H1 (cell line): Measurements from ENCODE around the gene SMURF2. TPM values are rescaled to one million over a fixed set of nuclear protein-coding genes. Genes with fewer than 3 reads are reported as not detected.

Experiments
- CTCF ChIA-PET: fragments of 300-600 bp; sonication (Branson Sonifier 250); formaldehyde crosslinking; loops from one replicate; lab custom pipeline; 2021; ENCODE audit not compliant: partially characterized antibody; lab: Charles Lee
- POLR2A ChIA-PET: fragments of 300-600 bp; sonication (Branson Sonifier 250); formaldehyde crosslinking; loops from one replicate; lab custom pipeline; 2021; ENCODE audit warnings: inconsistent platforms; ENCODE audit not compliant: partially characterized antibody; lab: Charles Lee
- DNase-seq, 2 experiments: peaks; one replicate each; pipeline versions ENCODE4 v3.0.0 to v3.0.0-alpha.2; 2010 to 2022; ENCODE audit warnings: low spot score in 2 of 2, low read depth in 1 of 2, mixed read lengths in 1 of 2
- FAIRE-seq: peaks from 2 replicates; lab custom pipeline; 2011; peaks lifted over from hg19 to GRCh38; lab: Jason Lieb, UNC
- H2AFZ ChIP-seq: 2 replicates; pipeline ENCODE4 v1.8.1; 2012; ENCODE audit warnings: low read length, inconsistent platforms
- H2AK5ac ChIP-seq: 2 replicates; pipeline ENCODE4 v1.6.1; 2013; ENCODE audit warnings: low read depth, low read length
- H2BK120ac ChIP-seq: replicated peaks from 2 replicates; pipeline ENCODE3; 2013; ENCODE audit warnings: low read depth, low read length, inconsistent platforms
- H2BK12ac ChIP-seq: 2 replicates; pipeline ENCODE4 v1.6.1; 2013; ENCODE audit warnings: low read depth, low read length
- H2BK15ac ChIP-seq: 2 replicates; pipeline ENCODE4 v1.6.1; 2013; ENCODE audit warnings: low read length
- H2BK20ac ChIP-seq: 2 replicates; pipeline ENCODE4 v1.6.1; 2013; ENCODE audit warnings: low read length
- H2BK5ac ChIP-seq: 2 replicates; pipeline ENCODE4 v1.6.1; 2013; ENCODE audit warnings: low read depth, low read length
- H3K14ac ChIP-seq: 2 replicates; pipeline ENCODE4 v1.6.1; 2013; ENCODE audit warnings: inconsistent platforms; ENCODE audit not compliant: insufficient read length
- H3K18ac ChIP-seq: 2 replicates; pipeline ENCODE4 v1.6.1; 2013; ENCODE audit warnings: low read length; ENCODE audit errors: extremely low read depth
- H3K23ac ChIP-seq: 2 replicates; pipeline ENCODE4 v1.6.1; 2013; ENCODE audit warnings: inconsistent platforms; ENCODE audit not compliant: insufficient read length
- H3K23me2 ChIP-seq: 2 replicates; pipeline ENCODE4 v1.6.1; 2013; ENCODE audit warnings: low read depth, low read length
- H3K27ac ChIP-seq: 2 replicates; pipeline ENCODE4 v1.6.1; 2011; ENCODE audit warnings: low read depth, low read length, inconsistent platforms
- H3K27me3 ChIP-seq, 4 experiments: replicated peaks in 1 of 4; 1 replicate in 1 of 4; 2 replicates in 3 of 4; pipeline versions ENCODE4 v1.6.1 to v1.8.1; 2011 to 2013; ENCODE audit warnings: low read length in 3 of 4, mild to moderate bottlenecking in 3 of 4, inconsistent platforms in 2 of 4, mixed read lengths in 2 of 4, moderate library complexity in 1 of 4; ENCODE audit not compliant: control insufficient read depth in 3 of 4, insufficient read depth in 3 of 4; ENCODE audit errors: extremely low read depth in 1 of 4
- H3K36me3 ChIP-seq, 4 experiments: 2 replicates each; pipeline versions ENCODE4 v1.6.1 to v1.8.1; 2011 to 2013; ENCODE audit warnings: mild to moderate bottlenecking in 4 of 4, low read length in 3 of 4, moderate library complexity in 2 of 4, control low read depth in 1 of 4, inconsistent platforms in 1 of 4; ENCODE audit not compliant: insufficient read depth in 4 of 4, control insufficient read depth in 2 of 4
- H3K4ac ChIP-seq: replicated peaks from 2 replicates; pipeline ENCODE3; 2013; ENCODE audit warnings: low read length, low read depth, mixed read lengths, inconsistent platforms; ENCODE audit not compliant: insufficient read length
- H3K4me1 ChIP-seq, 4 experiments: replicated peaks in 1 of 4; 1 replicate in 1 of 4; 2 replicates in 3 of 4; pipeline versions ENCODE4 v1.6.1 to v1.8.1; 2011 to 2013; ENCODE audit warnings: low read length in 3 of 4, inconsistent platforms in 2 of 4, mixed read lengths in 1 of 4; ENCODE audit not compliant: insufficient read depth in 4 of 4, control insufficient read depth in 3 of 4
- H3K4me2 ChIP-seq, 2 experiments: 2 replicates each; pipeline versions ENCODE4 v1.6.1 to v1.8.1; 2011 to 2013; ENCODE audit warnings: low read depth in 2 of 2, low read length in 2 of 2, control low read depth in 1 of 2, inconsistent platforms in 1 of 2, mild to moderate bottlenecking in 1 of 2; ENCODE audit not compliant: insufficient read depth in 1 of 2
- H3K4me3 ChIP-seq, 4 experiments: fragments of 200-600, 300-600 bp in 1 of 4; sonication (generic), shearing (Covaris generic), sonication (Bioruptor Twin) in 1 of 4; 2 replicates each; pipeline versions ENCODE4 v1.5.1 to v1.8.1; 2011 to 2016; ENCODE audit warnings: low read length in 4 of 4, low read depth in 3 of 4, control low read depth in 2 of 4, inconsistent platforms in 2 of 4, mild to moderate bottlenecking in 2 of 4, mixed read lengths in 1 of 4, moderate library complexity in 1 of 4; ENCODE audit not compliant: insufficient read depth in 2 of 4; ENCODE audit errors: extremely low read depth in 1 of 4
- H3K56ac ChIP-seq: replicated peaks from 2 replicates; pipeline ENCODE3; 2013; ENCODE audit warnings: low read depth, mild to moderate bottlenecking, mixed read lengths, low read length, inconsistent platforms; ENCODE audit not compliant: insufficient read length
- H3K79me1 ChIP-seq: 2 replicates; pipeline ENCODE4 v1.6.1; 2013; ENCODE audit warnings: low read depth, low read length, control low read depth
- H3K79me2 ChIP-seq, 2 experiments: 2 replicates each; pipeline versions ENCODE4 v1.6.1 to v1.8.1; 2012 to 2013; ENCODE audit warnings: low read length in 2 of 2, mild to moderate bottlenecking in 2 of 2, inconsistent platforms in 1 of 2; ENCODE audit not compliant: insufficient read depth in 2 of 2, control insufficient read depth in 1 of 2
- H3K9ac ChIP-seq, 4 experiments: replicated peaks in 1 of 4; 1 replicate in 1 of 4; 2 replicates in 3 of 4; pipeline versions ENCODE4 v1.6.1 to v1.8.1; 2011 to 2013; ENCODE audit warnings: low read depth in 3 of 4, low read length in 3 of 4, control low read depth in 2 of 4, mild to moderate bottlenecking in 2 of 4, moderate library complexity in 2 of 4, inconsistent platforms in 1 of 4; ENCODE audit errors: extremely low read depth in 1 of 4
- H3K9me3 ChIP-seq, 2 experiments: 2 replicates each; pipeline versions ENCODE4 v1.6.1 to v1.8.1; 2012 to 2013; ENCODE audit warnings: mild to moderate bottlenecking in 2 of 2, moderate library complexity in 2 of 2, control low read depth in 1 of 2, inconsistent platforms in 1 of 2, low read depth in 1 of 2, low read length in 1 of 2, mixed read lengths in 1 of 2; ENCODE audit not compliant: insufficient read depth in 2 of 2
- H4K20me1 ChIP-seq, 2 experiments: replicated peaks in 1 of 2; 2 replicates each; pipeline versions ENCODE3 to v1.8.1; 2011 to 2013; ENCODE audit warnings: inconsistent platforms in 2 of 2, low read length in 2 of 2, mild to moderate bottlenecking in 1 of 2; ENCODE audit not compliant: insufficient read depth in 2 of 2, control insufficient read depth in 1 of 2
- H4K5ac ChIP-seq: 2 replicates; pipeline ENCODE4 v1.6.1; 2013; ENCODE audit warnings: low read length, low read depth, mixed read lengths, inconsistent platforms; ENCODE audit not compliant: insufficient read length
- H4K8ac ChIP-seq: 2 replicates; pipeline ENCODE4 v1.8.0; 2013; ENCODE audit warnings: mild to moderate bottlenecking, moderate library complexity, low read length, inconsistent platforms; ENCODE audit not compliant: insufficient read depth; ENCODE audit errors: extremely low read depth
- H4K91ac ChIP-seq: replicated peaks from 2 replicates; pipeline ENCODE3; 2013; ENCODE audit warnings: low read length, mixed read lengths, inconsistent platforms; ENCODE audit not compliant: insufficient read length
- JUND ChIP-seq: IDR thresholded peaks from 2 replicates; pipeline ENCODE4 v1.6.1; 2011; ENCODE audit warnings: mild to moderate bottlenecking, improper control_type of control experiment, low read length
- POU5F1 ChIP-seq: IDR thresholded peaks from 2 replicates; pipeline ENCODE4 v1.6.1; 2011; ENCODE audit warnings: low read depth, mild to moderate bottlenecking, low read length, moderate library complexity
- WGBS, 2 experiments: shearing (Covaris generic) in 1 of 2; methylation state at CpG; one replicate each; pipeline versions ENCODE4 v1.1.6 to v1.1.7; 2013 to 2015; ENCODE audit warnings: low lambda C conversion rate in 2 of 2, mixed read lengths in 2 of 2, inconsistent platforms in 1 of 2, low coverage in 1 of 2, missing lambda C conversion rate in 1 of 2; ENCODE audit not compliant: insufficient replicate concordance in 2 of 2, insufficient coverage in 1 of 2, insufficient read length in 1 of 2; ENCODE audit errors: extremely low coverage in 1 of 2, missing lambda C conversion rate in 1 of 2; 5-methylcytosine and 5-hydroxymethylcytosine counted together
- polyA plus RNA-seq, 7 experiments: library from polyadenylated mRNA; depleted of rRNA in 3 of 7; stranded (reverse) in 5 of 7; unstranded in 2 of 7; fragments of >200 nt in 5 of 7; fragments of 200-250 nt in 2 of 7; gene quantifications; 1 replicate in 5 of 7; 2 replicates in 1 of 7; 4 replicates in 1 of 7; pipeline versions ENCODE4 v1.2.1 to v1.2.3, GENCODE V29; 2011 to 2013; ENCODE audit warnings: missing spikeins in 2 of 7, mixed read lengths in 2 of 7
- total RNA-seq: library from RNA; stranded (reverse); fragmentation: NEBNext Ultra II Directional; extraction: Animal tissue kit (Norgen Biotek cat#: 25700); gene quantifications from 2 replicates; pipeline ENCODE4 v1.2.1, GENCODE V29; 2021

Gene SMURF2
- total and polyA plus RNA-seq, 2 of the 8 experiments (the other 6 are each of a cell fraction or from before 2014, with no cell fraction given) = 7.2 to 29.2 TPM

DNA sequence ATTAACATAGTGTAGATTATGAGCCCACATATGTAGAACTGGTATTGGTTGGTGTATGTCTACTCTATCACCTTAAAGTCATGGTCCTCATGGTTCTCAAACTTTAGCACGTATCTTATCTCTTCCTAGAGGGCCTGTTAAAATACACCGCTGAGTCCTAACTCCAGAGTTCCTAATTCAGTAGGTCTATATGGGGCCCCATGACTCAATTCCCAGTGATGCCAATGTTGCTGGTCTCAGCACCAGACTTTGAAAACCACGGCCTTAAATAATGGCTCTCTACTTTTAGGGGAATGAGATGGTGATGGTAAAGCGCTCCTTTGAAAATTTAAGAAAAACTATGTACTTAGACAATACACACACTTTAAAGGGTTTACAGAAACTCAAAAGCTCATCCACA, 36.6 kb downstream of the SMURF2 start:
- H3K56ac ChIP-seq = no peak overlapping the region
- no peak overlapping the region for H3K23ac ChIP-seq
- H2BK20ac ChIP-seq = no peak overlapping the region
- no peak overlapping the region for H4K91ac ChIP-seq
- no peak overlapping the region for H3K4me3 ChIP-seq
- H2BK15ac ChIP-seq = no peak overlapping the region
- no peaks in the 10 kb centered on the region for H3K9me3 ChIP-seq
- H3K9ac ChIP-seq = no peak overlapping the region
- H4K8ac ChIP-seq = no peak overlapping the region
- no peak overlapping the region for H2AFZ ChIP-seq
- WGBS, 2 experiments = 94% methylated on average over 4 of the region's 4 CpGs; no CpG with 5 or more reads in 1 of the 2 experiments
- CTCF ChIA-PET = interaction anchor here (0.8 kb wide), 1 partner anchor 206 kb away, joined by 3 read pairs; no protein-coding TSS in a partner anchor
- no peak for FAIRE-seq
- H4K20me1 ChIP-seq = peaks cover 2 to 3% of the 10 kb centered on the region in 2 experiments
- no peak overlapping the region for H3K4ac ChIP-seq
- POLR2A ChIA-PET = no interaction called here
- H3K4me1 ChIP-seq = no peaks in the 10 kb centered on the region
- TF ChIP-seq POU5F1 (no peak), JUND (no peak)
- no peak overlapping the region for H2BK5ac ChIP-seq
- H4K5ac ChIP-seq = no peak overlapping the region
- H2AK5ac ChIP-seq = no peak overlapping the region
- no peak overlapping the region for H3K14ac ChIP-seq
- no peaks in the 10 kb centered on the region for H3K23me2 ChIP-seq
- peaks cover 2% of the 10 kb centered on the region; the same call in 1 of the 2 replicates for H3K79me1 ChIP-seq
- no peak for DNase-seq
- H3K4me2 ChIP-seq = no peak overlapping the region
- H3K27me3 ChIP-seq = no peaks in the 10 kb centered on the region
- H3K36me3 ChIP-seq = no peaks in the 10 kb centered on the region
- no peak overlapping the region for H2BK12ac ChIP-seq
- peaks cover 0 to 34% of the 10 kb centered on the region in 2 experiments; a peak in 2 of 4 replicates for H3K79me2 ChIP-seq
- no peak overlapping the region for H3K27ac ChIP-seq
- no peak overlapping the region for H2BK120ac ChIP-seq
- H3K18ac ChIP-seq = no peak overlapping the region
